ENCODE results near the gene COL20A1. TPM values are rescaled to one million over a fixed set of nuclear protein-coding genes. Genes with fewer than 3 reads are reported as not detected.

The COL20A1 gene
- total and polyA plus RNA-seq, 10 donors: 0.12 to 2.1 (median 0.60) TPM; not detected in 2

- TF ChIP-seq POLR2A (IDR thresholded peaks at IDR 0.05) (no peak), POLR2AphosphoS5 (IDR thresholded peaks at IDR 0.05) (no peak)
- TF ChIP-seq, protein P1, sequence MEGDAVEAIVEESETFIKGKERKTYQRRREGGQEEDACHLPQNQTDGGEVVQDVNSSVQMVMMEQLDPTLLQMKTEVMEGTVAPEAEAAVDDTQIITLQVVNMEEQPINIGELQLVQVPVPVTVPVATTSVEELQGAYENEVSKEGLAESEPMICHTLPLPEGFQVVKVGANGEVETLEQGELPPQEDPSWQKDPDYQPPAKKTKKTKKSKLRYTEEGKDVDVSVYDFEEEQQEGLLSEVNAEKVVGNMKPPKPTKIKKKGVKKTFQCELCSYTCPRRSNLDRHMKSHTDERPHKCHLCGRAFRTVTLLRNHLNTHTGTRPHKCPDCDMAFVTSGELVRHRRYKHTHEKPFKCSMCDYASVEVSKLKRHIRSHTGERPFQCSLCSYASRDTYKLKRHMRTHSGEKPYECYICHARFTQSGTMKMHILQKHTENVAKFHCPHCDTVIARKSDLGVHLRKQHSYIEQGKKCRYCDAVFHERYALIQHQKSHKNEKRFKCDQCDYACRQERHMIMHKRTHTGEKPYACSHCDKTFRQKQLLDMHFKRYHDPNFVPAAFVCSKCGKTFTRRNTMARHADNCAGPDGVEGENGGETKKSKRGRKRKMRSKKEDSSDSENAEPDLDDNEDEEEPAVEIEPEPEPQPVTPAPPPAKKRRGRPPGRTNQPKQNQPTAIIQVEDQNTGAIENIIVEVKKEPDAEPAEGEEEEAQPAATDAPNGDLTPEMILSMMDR (IDR thresholded peaks at IDR 0.05 in 8 of 11, conservative IDR thresholded peaks at IDR 0.05 in 3 of 11): no peak
- H3K27me3 ChIP-seq (replicated peaks in 1 of 7): no peaks in the 10 kb centered on the region
- H3K27ac ChIP-seq: peak overlapping the region in 5 of 8 donors; percentile 39 to 77 (median 50)
- H3K9me3 ChIP-seq: no peaks in the 10 kb centered on the region
- WGBS, 5 donors: 79 to 94% (median 84%) methylated on average over 10 to 13 of the region's 13 CpGs
- no peak for DNase-seq
- intact Hi-C loops (cut with DNase I; ENCODE audit: low total_unique reads): no loop called here
- H3K4me1 ChIP-seq: peaks cover 0 to 21% (median 0%) of the 10 kb centered on the region in 6 donors
- H3K4me3 ChIP-seq: peak overlapping the region in 1 of 8 donors; percentile 62
- peaks cover 0 to 97% (median 82%) of the 10 kb centered on the region in 6 donors for H3K36me3 ChIP-seq
Measured at GRCh38 chr20:63284981-63285524, 7.9 kb upstream of the COL20A1 start.

DNA sequence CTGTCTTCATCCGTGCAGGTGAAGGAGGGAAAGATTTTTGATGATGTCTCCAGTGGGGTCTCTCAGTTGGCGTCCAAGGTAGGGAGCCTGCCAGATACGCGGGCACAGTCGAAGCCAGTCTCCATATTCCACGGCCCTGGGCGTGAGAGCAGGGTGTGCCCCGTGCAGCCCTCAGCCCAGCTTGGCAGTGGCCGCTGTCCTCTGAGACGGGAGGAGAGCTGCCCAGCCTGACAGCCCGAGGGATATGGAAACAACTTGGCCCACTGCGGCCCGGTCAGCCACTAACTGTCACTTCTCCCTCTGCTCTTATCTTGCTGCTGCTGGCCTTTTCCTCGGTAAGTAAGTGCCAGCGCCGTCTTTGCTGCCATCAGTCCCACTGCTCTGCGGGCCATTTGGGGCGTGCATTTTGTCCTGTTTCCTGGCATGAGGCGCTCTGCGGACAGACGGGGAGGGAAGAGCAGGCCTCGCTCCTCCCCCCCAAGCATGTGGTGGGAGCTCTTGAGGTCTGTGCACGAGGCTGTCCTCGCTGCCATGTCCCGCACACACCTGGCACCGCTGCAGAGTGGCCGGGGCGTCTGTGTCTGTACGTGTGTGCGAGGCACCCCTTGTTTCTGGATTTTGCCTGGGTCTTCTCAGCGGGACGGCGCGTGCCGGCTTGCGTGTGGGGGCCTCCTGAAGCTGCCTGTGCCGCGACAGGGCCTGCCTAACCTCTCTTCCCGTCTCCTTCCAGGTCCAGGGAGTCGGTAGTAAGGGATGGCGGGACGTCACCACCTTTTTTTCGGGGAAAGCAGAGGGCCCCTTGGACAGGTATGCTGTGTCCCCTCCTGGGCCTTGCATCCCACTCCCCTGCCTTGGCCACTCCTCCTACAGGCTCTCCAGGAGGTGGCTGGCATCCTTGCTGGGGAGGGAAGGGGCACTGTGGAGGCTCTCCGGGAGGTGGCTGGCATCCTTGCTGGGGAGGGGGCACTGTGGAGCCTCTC, 7.1 kb upstream of the COL20A1 start:
- Histone ChIP-seq H3K36me3 (peaks cover 0 to 89% (median 74%) of the 10 kb centered on the region in 6 donors), H3K9me3 (no peaks in the 10 kb centered on the region), H3K4me3 (no peak overlapping the region), H3K27me3 (replicated peaks in 1 of 7) (no peaks in the 10 kb centered on the region), H3K27ac (no peak overlapping the region), H3K4me1 (peaks cover 0 to 30% (median 6%) of the 10 kb centered on the region in 6 donors)
- intact Hi-C loops (cut with DNase I; ENCODE audit: low total_unique reads): no loop called here
- peak in 1 of 3 donors; percentile 56 for TF ChIP-seq POLR2AphosphoS5 (IDR thresholded peaks at IDR 0.05)
- TF ChIP-seq, protein P1 (IDR thresholded peaks at IDR 0.05 in 8 of 11, conservative IDR thresholded peaks at IDR 0.05 in 3 of 11): no peak
- DNase-seq: no peak
- WGBS, 5 donors: 92 to 96% (median 94%) methylated on average over 25 to 44 of the region's 44 CpGs

DNA sequence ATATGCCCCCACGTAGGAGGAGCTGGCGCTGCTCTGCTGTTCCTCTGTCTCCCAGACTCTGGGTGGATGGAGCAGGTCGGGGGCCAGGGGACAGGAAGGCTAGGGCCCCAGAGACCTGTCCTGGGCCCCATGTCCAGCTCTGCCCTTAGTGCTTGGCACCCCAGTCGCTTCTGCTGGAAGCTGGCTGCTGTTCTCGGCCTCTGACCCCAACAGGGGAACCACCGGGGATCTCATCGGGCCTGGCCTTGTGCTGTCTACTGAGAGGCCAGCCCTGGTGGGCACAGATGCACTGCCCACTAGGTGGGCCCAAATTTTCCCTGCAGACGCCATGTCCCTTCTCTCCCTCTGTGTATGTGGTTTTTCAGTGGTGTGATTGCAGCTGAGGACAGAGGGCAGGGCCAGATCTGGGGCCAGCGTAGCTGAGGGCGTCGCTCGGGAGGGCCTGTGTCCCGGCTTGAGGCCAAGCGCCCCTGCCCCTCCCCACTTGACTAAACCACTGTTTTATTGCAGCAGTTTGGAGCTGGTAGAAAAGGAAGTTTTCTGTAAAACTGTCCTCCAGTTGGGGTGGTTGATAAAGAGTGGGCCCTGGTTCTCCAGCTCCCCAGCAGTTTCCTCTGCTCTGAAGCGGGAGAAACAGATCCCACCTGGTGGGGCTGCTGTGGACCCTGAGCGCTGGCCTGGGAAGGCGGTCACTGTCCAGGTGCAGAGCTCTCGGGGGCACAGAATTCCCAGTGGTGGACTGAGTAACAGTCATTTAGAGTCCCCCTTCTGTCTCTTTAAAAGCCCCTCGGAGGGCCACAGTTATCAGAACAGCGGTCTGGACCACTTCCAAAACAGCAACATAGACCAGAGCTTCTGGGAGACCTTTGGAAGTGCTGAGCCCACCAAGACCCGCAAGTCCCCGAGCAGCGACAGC, 5.9 kb upstream of the COL20A1 start:
- Histone ChIP-seq H3K9me3 (no peaks in the 10 kb centered on the region), H3K36me3 (peaks cover 0 to 77% (median 64%) of the 10 kb centered on the region in 6 donors), H3K27me3 (replicated peaks in 1 of 7) (no peaks in the 10 kb centered on the region), H3K4me3 (no peak overlapping the region), H3K4me1 (peaks cover 0 to 40% (median 10%) of the 10 kb centered on the region in 6 donors), H3K27ac (no peak overlapping the region)
- TF ChIP-seq, protein P1 (IDR thresholded peaks at IDR 0.05 in 8 of 11, conservative IDR thresholded peaks at IDR 0.05 in 3 of 11): no peak
- no peak for TF ChIP-seq POLR2A (IDR thresholded peaks at IDR 0.05)
- no peak for TF ChIP-seq POLR2AphosphoS5 (IDR thresholded peaks at IDR 0.05)
- intact Hi-C loops (cut with DNase I; ENCODE audit: low total_unique reads): no loop called here
- no peak for DNase-seq
- 80 to 92% (median 89%) methylated on average over 14 to 23 of the region's 23 CpGs for WGBS, 5 donors

All from spleen (tissue), 11 donors.